GM12875 (cell line): ENCODE results near the gene FBXL15.

Experiments
- H3K4me3 ChIP-seq: one replicate; pipeline ENCODE4 v1.5.1; 2011; ENCODE audit warnings: low read depth, low read length, control low read depth
- CTCF ChIP-seq: IDR thresholded peaks from 2 replicates; pipeline ENCODE4 v1.5.1; 2011; ENCODE audit warnings: low read depth, mild to moderate bottlenecking, control low read depth, inconsistent platforms, low read length, moderate library complexity, borderline replicate concordance; ENCODE audit not compliant: insufficient read depth

Gene FBXL15

GRCh38 chr10:102412293-102412692 is 8.3 kb upstream of the FBXL15 start:
- H3K4me3 ChIP-seq: no peak overlapping the region
- TF ChIP-seq CTCF: no peak

GRCh38 chr10:102413053-102413705 is 7.5 kb upstream of the FBXL15 start:
- H3K4me3 ChIP-seq: no peak overlapping the region
- no peak for TF ChIP-seq CTCF

- TF ChIP-seq CTCF: no peak
- no peak overlapping the region for H3K4me3 ChIP-seq
Measured at GRCh38 chr10:102413806-102414561, 6.7 kb upstream of the FBXL15 start.

GRCh38 chr10:102414749-102415148 is 5.9 kb upstream of the FBXL15 start:
- no peak for TF ChIP-seq CTCF
- no peak overlapping the region for H3K4me3 ChIP-seq

DNA sequence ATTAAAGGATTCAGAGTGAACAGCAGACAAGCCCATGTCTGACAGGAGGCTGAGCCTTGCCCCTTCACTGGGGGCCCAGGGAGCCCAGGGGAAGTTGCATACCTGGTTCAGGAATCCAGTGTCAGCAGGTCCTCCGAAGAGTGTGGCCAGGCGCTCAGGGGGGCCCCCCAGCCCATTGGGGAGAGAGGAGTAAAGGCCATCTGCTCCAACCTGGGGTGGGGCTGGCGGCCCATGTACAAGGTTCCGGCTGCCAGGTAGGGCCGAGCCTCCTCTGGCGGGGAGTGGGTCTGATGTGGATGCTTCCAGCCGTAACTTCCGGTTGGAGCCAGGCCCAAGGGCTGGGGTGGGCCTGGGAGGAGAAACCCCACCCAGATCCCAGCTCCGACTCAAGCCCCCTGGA is 4.4 kb upstream of the FBXL15 start:
- TF ChIP-seq CTCF: no peak
- H3K4me3 ChIP-seq: no peak overlapping the region

DNA sequence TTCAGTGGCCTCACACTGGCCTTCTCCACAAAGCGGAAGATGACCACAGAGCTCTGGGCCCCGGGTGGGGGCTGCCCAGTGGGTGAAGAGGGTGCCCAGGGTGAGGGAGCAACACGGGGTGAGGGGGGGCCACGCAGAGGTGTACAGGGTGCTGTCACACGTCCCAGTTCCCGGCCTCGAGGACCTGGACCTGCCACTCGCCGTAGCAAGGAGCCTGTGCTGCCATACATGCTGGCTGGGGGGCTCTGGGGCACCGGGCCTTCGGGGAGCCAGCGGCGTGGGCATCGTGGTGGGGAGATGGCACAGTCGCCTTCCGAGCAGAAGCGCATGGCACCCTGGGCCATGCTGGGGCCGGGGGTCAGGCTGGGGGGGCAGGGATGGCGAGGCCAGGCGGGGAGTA is 3.9 kb upstream of the FBXL15 start:
- no peak overlapping the region for H3K4me3 ChIP-seq
- TF ChIP-seq CTCF: no peak
